Left kidney (tissue), 2 donors: ENCODE data around the gene CCDC59. TPM values are rescaled to one million over a fixed set of nuclear protein-coding genes. Genes with fewer than 3 reads are reported as not detected.

Experiments
- DNase-seq: peaks from one replicate; pipeline ENCODE4 v3.0.0-alpha.2; 2013
- polyA plus RNA-seq: library from polyadenylated mRNA; unstranded; fragments of 120-200 nt; gene quantifications from one replicate; pipeline ENCODE4 v1.2.1, GENCODE V29; 2013; ENCODE audit not compliant: insufficient read length

CCDC59 gene
- polyA plus RNA-seq, 1 donor = 53.5 TPM

DNA sequence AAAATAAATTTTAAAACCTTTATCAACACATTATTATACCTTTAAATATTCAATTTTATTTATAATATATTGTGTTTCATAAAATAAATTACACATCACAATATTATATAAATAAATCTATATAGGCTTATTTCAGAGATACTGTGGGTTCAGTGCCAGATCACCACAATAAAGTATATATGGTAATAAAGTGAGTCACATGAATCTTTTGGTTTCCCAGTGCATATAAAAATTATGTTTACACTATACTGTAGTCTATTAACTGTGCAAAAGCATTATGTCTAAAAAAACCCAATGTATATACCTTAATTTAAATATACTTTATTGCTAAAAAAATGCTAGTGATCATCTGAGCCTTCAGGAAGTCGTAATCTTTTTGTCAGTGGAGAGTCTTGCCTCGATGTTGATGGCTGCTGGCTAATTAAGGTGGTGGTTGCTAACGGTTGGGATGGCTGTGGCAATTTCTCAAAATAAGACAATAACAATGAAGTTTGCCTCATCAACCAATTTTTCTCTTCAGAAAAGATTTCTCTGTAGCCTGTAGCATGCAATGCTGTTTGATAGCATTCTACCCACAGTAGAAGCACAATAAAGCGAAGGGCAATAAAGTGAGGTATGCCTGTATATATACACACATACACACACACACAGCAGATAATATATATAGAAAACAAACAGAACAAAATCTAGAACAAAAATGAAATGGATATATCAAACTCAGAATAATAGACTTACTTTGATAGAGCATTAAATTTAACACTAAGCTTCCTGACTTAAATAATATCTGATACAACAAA lies 32.4 kb downstream of the CCDC59 start:
- no peak for DNase-seq

DNA sequence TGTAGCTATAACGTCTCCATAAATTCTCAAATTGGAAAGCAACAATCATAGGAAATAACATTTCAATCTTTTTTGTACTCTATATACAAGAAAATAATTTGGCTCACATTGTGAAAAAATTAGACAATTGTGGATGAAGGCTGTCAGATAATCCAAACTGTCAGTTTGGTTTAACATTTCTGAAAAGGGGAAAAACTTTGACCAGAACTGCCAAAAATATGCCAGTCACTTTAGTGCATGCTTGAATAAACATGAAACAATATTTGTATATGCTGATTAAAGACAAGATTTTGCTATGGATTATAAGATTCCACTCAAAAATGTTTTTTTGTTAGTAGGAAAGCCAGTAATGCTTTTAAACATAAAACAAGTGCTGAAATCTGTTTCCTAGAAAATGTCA lies 38.9 kb downstream of the CCDC59 start:
- no peak for DNase-seq

DNA sequence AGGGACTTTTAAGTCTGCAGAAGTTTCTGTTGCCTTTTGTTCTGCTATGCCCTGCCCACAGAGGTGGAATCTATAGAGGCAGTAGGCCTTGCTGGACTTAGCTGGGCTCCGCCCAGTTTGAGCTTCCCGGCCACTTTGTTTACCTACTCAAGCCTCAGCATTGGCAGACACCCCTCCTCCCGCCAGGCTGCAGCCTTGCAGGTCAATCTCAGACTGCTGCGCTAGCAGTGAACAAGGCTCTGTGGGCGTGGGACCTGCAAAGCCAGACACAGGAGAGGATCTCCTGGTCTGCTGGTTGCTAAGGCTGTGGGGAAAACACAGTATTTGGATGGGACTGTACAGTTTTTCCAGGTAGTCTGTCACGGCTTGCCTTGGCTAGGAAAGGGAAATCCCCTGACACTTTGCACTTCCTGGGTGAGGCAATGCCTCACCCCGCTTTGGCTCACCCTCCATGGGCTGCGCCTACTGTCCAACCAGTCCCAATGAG lies 43.7 kb downstream of the CCDC59 start:
- no peak for DNase-seq

Other genes starting within 250 kb of the CCDC59 start
- 20.3 TPM for gene METTL25, start 142 bp upstream of the CCDC59 start, polyA plus RNA-seq